ENCODE measurements around the gene SPAG6. TPM values are rescaled to one million over a fixed set of nuclear protein-coding genes. Genes with fewer than 3 reads are reported as not detected.
A peak's percentile ranks its signal among the peaks of the same experiment; 100 is the strongest.

Gene SPAG6
- total and polyA plus RNA-seq, 9 of the 15 experiments (the other 6 are each of a cell fraction or from before 2014, with no cell fraction given) = 3.5 to 23.1 (median 11.8) TPM

GRCh38 chr10:22316286-22317075 is 28.8 kb upstream of the SPAG6 start, which contains the start of gene COMMD3 (continued):
- no peak; the same call in 1 of the 2 replicates for TF ChIP-seq NBN (IDR thresholded peaks at IDR 0.05; ENCODE audit: low read depth)
- TF ChIP-seq HDAC8 (tag; IDR thresholded peaks at IDR 0.05) = no peak
- TF ChIP-seq MEF2D (tag; conservative IDR thresholded peaks at IDR 0.05; ENCODE audit: low read depth) = no peak
- peak; percentile 81; the same call in 1 of the 2 replicates for TF ChIP-seq FOXJ2 (tag; IDR thresholded peaks at IDR 0.05)
- no peak for TF ChIP-seq BMI1 (IDR thresholded peaks at IDR 0.05; ENCODE audit: low read length)
- TF ChIP-seq BRCA1 (IDR thresholded peaks at IDR 0.05) = no peak
- no peak for TF ChIP-seq BRCA1 (CRISPR knock-in tag; IDR thresholded peaks at IDR 0.05)
- no peak for TF ChIP-seq SAFB2 (IDR thresholded peaks at IDR 0.05; ENCODE audit: borderline replicate concordance, low read depth, low read length, severe bottlenecking)
- TF ChIP-seq, protein P1, sequence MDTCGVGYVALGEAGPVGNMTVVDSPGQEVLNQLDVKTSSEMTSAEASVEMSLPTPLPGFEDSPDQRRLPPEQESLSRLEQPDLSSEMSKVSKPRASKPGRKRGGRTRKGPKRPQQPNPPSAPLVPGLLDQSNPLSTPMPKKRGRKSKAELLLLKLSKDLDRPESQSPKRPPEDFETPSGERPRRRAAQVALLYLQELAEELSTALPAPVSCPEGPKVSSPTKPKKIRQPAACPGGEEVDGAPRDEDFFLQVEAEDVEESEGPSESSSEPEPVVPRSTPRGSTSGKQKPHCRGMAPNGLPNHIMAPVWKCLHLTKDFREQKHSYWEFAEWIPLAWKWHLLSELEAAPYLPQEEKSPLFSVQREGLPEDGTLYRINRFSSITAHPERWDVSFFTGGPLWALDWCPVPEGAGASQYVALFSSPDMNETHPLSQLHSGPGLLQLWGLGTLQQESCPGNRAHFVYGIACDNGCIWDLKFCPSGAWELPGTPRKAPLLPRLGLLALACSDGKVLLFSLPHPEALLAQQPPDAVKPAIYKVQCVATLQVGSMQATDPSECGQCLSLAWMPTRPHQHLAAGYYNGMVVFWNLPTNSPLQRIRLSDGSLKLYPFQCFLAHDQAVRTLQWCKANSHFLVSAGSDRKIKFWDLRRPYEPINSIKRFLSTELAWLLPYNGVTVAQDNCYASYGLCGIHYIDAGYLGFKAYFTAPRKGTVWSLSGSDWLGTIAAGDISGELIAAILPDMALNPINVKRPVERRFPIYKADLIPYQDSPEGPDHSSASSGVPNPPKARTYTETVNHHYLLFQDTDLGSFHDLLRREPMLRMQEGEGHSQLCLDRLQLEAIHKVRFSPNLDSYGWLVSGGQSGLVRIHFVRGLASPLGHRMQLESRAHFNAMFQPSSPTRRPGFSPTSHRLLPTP (IDR thresholded peaks at IDR 0.05; ENCODE audit: borderline replicate concordance, extremely low read depth, insufficient read length) = no peak
- peak; percentile 75 for TF ChIP-seq EP400 (IDR thresholded peaks at IDR 0.05)
- no peak for TF ChIP-seq TARDBP (IDR thresholded peaks at IDR 0.05)
- TF ChIP-seq DIDO1 (tag; IDR thresholded peaks at IDR 0.05; ENCODE audit: low read depth) = peak; percentile 60; the same call in 1 of the 2 replicates
- TF ChIP-seq, protein P2, sequence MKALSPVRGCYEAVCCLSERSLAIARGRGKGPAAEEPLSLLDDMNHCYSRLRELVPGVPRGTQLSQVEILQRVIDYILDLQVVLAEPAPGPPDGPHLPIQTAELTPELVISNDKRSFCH (CRISPR knock-in tag; IDR thresholded peaks at IDR 0.05) = no peak
- TF ChIP-seq, protein P2 (tag; IDR thresholded peaks at IDR 0.05) = no peak
- no peak for TF ChIP-seq MYNN (IDR thresholded peaks at IDR 0.05)
- TF ChIP-seq MYNN (CRISPR knock-in tag; IDR thresholded peaks at IDR 0.05) = no peak
- TF ChIP-seq ZNF668 (CRISPR knock-in tag; IDR thresholded peaks at IDR 0.05) = no peak
- peak; percentile 48; the same call in 1 of the 2 replicates for TF ChIP-seq NFRKB (IDR thresholded peaks at IDR 0.05; ENCODE audit: low read depth)
- TF ChIP-seq BCLAF1 (IDR thresholded peaks at IDR 0.05; ENCODE audit: borderline replicate concordance in 1 of 2, control insufficient read depth in 1 of 2, low read depth in 2 of 2, low read length in 1 of 2) = no peak
- TF ChIP-seq ZKSCAN8 (CRISPR knock-in tag; IDR thresholded peaks at IDR 0.05) = peak; percentile 90
- TF ChIP-seq ZNF444 (CRISPR knock-in tag; IDR thresholded peaks at IDR 0.05) = no peak
- peak; percentile 73; the same call in 1 of the 2 replicates for TF ChIP-seq ZNF175 (CRISPR knock-in tag; IDR thresholded peaks at IDR 0.05; ENCODE audit: low read depth)
- TF ChIP-seq ARID2 (IDR thresholded peaks at IDR 0.05) = no peak
